Heart left ventricle (tissue), 13 donors: ENCODE results near the gene PRKG1.

Experiments
- POLR2A ChIP-seq, 2 donors: fragments of 450-650 bp; IDR thresholded peaks; one replicate each; pipeline ENCODE4 v1.6.1; 2017; ENCODE audit warnings: antibody characterized with exemption in 2 of 2, mild to moderate bottlenecking in 2 of 2, moderate library complexity in 2 of 2
- TF ChIP-seq, protein P1 (sequence below), 12 donors: fragments of 200-600 bp; sonication (generic) in 4 of 12; IDR thresholded peaks; one replicate each; pipeline versions ENCODE4 v1.5.0 to v1.8.0; 2018 to 2022; ENCODE audit warnings: antibody characterized with exemption in 12 of 12, mild to moderate bottlenecking in 5 of 12
- donor health status: ischemic (EF 13 %, LVEDD 7.1; RV severe dilation, severe dysfunction).
- donor health status: DM: no; HTN: yes; CAD: no.
- donor health status: DM: no; HTN: no; CAD: no.
- donor health status: ischemic (EF 25% LVEDD 6.9; RV normal size, moderate dysfunction).
- donor health status: ischemic (EF 25% LVEDD 5.7; RV mildly dilated, moderate dysfunction).
- donor health status: ischemic (EF 35%, LVEDD 5.7; RV mildly dilated, moderate dysfunction).
- donor health status: nonischemic (EF 11% LVEDD 7.7; RV severe dilation, severe dysfunction).
- donor health status: DM: yes; HTN: yes; CAD: no.
- donor health status: PGD.
- donor health status: ischemic (EF 29% LVEDD 5.4; RV normal size, mild dysfunction).
- donor health status: nonischemic (EF 23%, LVEDD 6.1; RV moderate dilation, normal function).

- no peak for TF ChIP-seq POLR2A (IDR thresholded peaks at IDR 0.05)
- TF ChIP-seq, protein P1, sequence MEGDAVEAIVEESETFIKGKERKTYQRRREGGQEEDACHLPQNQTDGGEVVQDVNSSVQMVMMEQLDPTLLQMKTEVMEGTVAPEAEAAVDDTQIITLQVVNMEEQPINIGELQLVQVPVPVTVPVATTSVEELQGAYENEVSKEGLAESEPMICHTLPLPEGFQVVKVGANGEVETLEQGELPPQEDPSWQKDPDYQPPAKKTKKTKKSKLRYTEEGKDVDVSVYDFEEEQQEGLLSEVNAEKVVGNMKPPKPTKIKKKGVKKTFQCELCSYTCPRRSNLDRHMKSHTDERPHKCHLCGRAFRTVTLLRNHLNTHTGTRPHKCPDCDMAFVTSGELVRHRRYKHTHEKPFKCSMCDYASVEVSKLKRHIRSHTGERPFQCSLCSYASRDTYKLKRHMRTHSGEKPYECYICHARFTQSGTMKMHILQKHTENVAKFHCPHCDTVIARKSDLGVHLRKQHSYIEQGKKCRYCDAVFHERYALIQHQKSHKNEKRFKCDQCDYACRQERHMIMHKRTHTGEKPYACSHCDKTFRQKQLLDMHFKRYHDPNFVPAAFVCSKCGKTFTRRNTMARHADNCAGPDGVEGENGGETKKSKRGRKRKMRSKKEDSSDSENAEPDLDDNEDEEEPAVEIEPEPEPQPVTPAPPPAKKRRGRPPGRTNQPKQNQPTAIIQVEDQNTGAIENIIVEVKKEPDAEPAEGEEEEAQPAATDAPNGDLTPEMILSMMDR (IDR thresholded peaks at IDR 0.05), result no peak
Measured at GRCh38 chr10:51421853-51422252, 347.6 kb downstream of the PRKG1 start.
